G401.6 (cell line): Measurements from ENCODE around the gene ATF4.

Source experiments
- FAIRE-seq: peaks from 2 replicates; lab custom pipeline; 2012; peaks lifted over from hg19 to GRCh38; lab: Jason Lieb, UNC

The ATF4 gene

GRCh38 chr22:39520226-39521105 lies at the start of gene ATF4:
Gene ATF4, plus strand, starts transcription at chr22:39520562. Its CDS starts 884 bp downstream, at chr22:39521446.
- no peak for FAIRE-seq

GRCh38 chr22:39471381-39472141 lies 48.8 kb upstream of the ATF4 start:
- FAIRE-seq: no peak

- FAIRE-seq: no peak
Measured at GRCh38 chr22:39472570-39473556, 47.5 kb upstream of the ATF4 start.

- FAIRE-seq: no peak
Measured at GRCh38 chr22:39473851-39474250, 46.5 kb upstream of the ATF4 start.

- no peak for FAIRE-seq
Measured at GRCh38 chr22:39474351-39475111, 45.8 kb upstream of the ATF4 start.

- no peak for FAIRE-seq
Measured at GRCh38 chr22:39475337-39475736, 45.0 kb upstream of the ATF4 start.

GRCh38 chr22:39475902-39476301 lies 44.5 kb upstream of the ATF4 start:
- no peak for FAIRE-seq

GRCh38 chr22:39476664-39477063 lies 43.7 kb upstream of the ATF4 start:
- FAIRE-seq: no peak

- FAIRE-seq: no peak
Measured at GRCh38 chr22:39477542-39477941, 42.8 kb upstream of the ATF4 start.

GRCh38 chr22:39478441-39478850 lies 41.9 kb upstream of the ATF4 start:
- FAIRE-seq: no peak

GRCh38 chr22:39479254-39479653 lies 41.1 kb upstream of the ATF4 start:
- no peak for FAIRE-seq

- no peak for FAIRE-seq
Measured at GRCh38 chr22:39480557-39480956, 39.8 kb upstream of the ATF4 start.

GRCh38 chr22:39481054-39481453 lies 39.3 kb upstream of the ATF4 start:
- no peak for FAIRE-seq

- FAIRE-seq: no peak
Measured at GRCh38 chr22:39481595-39481994, 38.8 kb upstream of the ATF4 start.

- no peak for FAIRE-seq
Measured at GRCh38 chr22:39482768-39483167, 37.6 kb upstream of the ATF4 start.

- FAIRE-seq: no peak
Measured at GRCh38 chr22:39486951-39487825, 33.2 kb upstream of the ATF4 start.

GRCh38 chr22:39487826-39488520 lies 32.4 kb upstream of the ATF4 start:
- FAIRE-seq: no peak

- FAIRE-seq: no peak
Measured at GRCh38 chr22:39488563-39489083, 31.7 kb upstream of the ATF4 start.
